H1 (cell line): Measurements from ENCODE around the gene JOSD1. TPM values are rescaled to one million over a fixed set of nuclear protein-coding genes. Genes with fewer than 3 reads are reported as not detected.

Experiments
- CTCF ChIA-PET: fragments of 300-600 bp; sonication (Branson Sonifier 250); formaldehyde crosslinking; loops from one replicate; lab custom pipeline; 2021; ENCODE audit not compliant: partially characterized antibody; lab: Charles Lee
- POLR2A ChIA-PET: fragments of 300-600 bp; sonication (Branson Sonifier 250); formaldehyde crosslinking; loops from one replicate; lab custom pipeline; 2021; ENCODE audit warnings: inconsistent platforms; ENCODE audit not compliant: partially characterized antibody; lab: Charles Lee
- DNase-seq, 2 experiments: peaks; one replicate each; pipeline versions ENCODE4 v3.0.0 to v3.0.0-alpha.2; 2010 to 2022; ENCODE audit warnings: low spot score in 2 of 2, low read depth in 1 of 2, mixed read lengths in 1 of 2
- FAIRE-seq: peaks from 2 replicates; lab custom pipeline; 2011; peaks lifted over from hg19 to GRCh38; lab: Jason Lieb, UNC
- H2AFZ ChIP-seq: 2 replicates; pipeline ENCODE4 v1.8.1; 2012; ENCODE audit warnings: low read length, inconsistent platforms
- H2AK5ac ChIP-seq: 2 replicates; pipeline ENCODE4 v1.6.1; 2013; ENCODE audit warnings: low read depth, low read length
- H2BK120ac ChIP-seq: replicated peaks from 2 replicates; pipeline ENCODE3; 2013; ENCODE audit warnings: low read depth, low read length, inconsistent platforms
- H2BK12ac ChIP-seq: 2 replicates; pipeline ENCODE4 v1.6.1; 2013; ENCODE audit warnings: low read depth, low read length
- H2BK15ac ChIP-seq: 2 replicates; pipeline ENCODE4 v1.6.1; 2013; ENCODE audit warnings: low read length
- H2BK20ac ChIP-seq: 2 replicates; pipeline ENCODE4 v1.6.1; 2013; ENCODE audit warnings: low read length
- H2BK5ac ChIP-seq: 2 replicates; pipeline ENCODE4 v1.6.1; 2013; ENCODE audit warnings: low read depth, low read length
- H3K14ac ChIP-seq: 2 replicates; pipeline ENCODE4 v1.6.1; 2013; ENCODE audit warnings: inconsistent platforms; ENCODE audit not compliant: insufficient read length
- H3K18ac ChIP-seq: 2 replicates; pipeline ENCODE4 v1.6.1; 2013; ENCODE audit warnings: low read length; ENCODE audit errors: extremely low read depth
- H3K23ac ChIP-seq: 2 replicates; pipeline ENCODE4 v1.6.1; 2013; ENCODE audit warnings: inconsistent platforms; ENCODE audit not compliant: insufficient read length
- H3K23me2 ChIP-seq: 2 replicates; pipeline ENCODE4 v1.6.1; 2013; ENCODE audit warnings: low read depth, low read length
- H3K27ac ChIP-seq: 2 replicates; pipeline ENCODE4 v1.6.1; 2011; ENCODE audit warnings: low read depth, low read length, inconsistent platforms
- H3K27me3 ChIP-seq, 4 experiments: replicated peaks in 1 of 4; 1 replicate in 1 of 4; 2 replicates in 3 of 4; pipeline versions ENCODE4 v1.6.1 to v1.8.1; 2011 to 2013; ENCODE audit warnings: low read length in 3 of 4, mild to moderate bottlenecking in 3 of 4, inconsistent platforms in 2 of 4, mixed read lengths in 2 of 4, moderate library complexity in 1 of 4; ENCODE audit not compliant: control insufficient read depth in 3 of 4, insufficient read depth in 3 of 4; ENCODE audit errors: extremely low read depth in 1 of 4
- H3K36me3 ChIP-seq, 4 experiments: 2 replicates each; pipeline versions ENCODE4 v1.6.1 to v1.8.1; 2011 to 2013; ENCODE audit warnings: mild to moderate bottlenecking in 4 of 4, low read length in 3 of 4, moderate library complexity in 2 of 4, control low read depth in 1 of 4, inconsistent platforms in 1 of 4; ENCODE audit not compliant: insufficient read depth in 4 of 4, control insufficient read depth in 2 of 4
- H3K4ac ChIP-seq: replicated peaks from 2 replicates; pipeline ENCODE3; 2013; ENCODE audit warnings: low read length, low read depth, mixed read lengths, inconsistent platforms; ENCODE audit not compliant: insufficient read length
- H3K4me1 ChIP-seq, 4 experiments: replicated peaks in 1 of 4; 1 replicate in 1 of 4; 2 replicates in 3 of 4; pipeline versions ENCODE4 v1.6.1 to v1.8.1; 2011 to 2013; ENCODE audit warnings: low read length in 3 of 4, inconsistent platforms in 2 of 4, mixed read lengths in 1 of 4; ENCODE audit not compliant: insufficient read depth in 4 of 4, control insufficient read depth in 3 of 4
- H3K4me2 ChIP-seq, 2 experiments: 2 replicates each; pipeline versions ENCODE4 v1.6.1 to v1.8.1; 2011 to 2013; ENCODE audit warnings: low read depth in 2 of 2, low read length in 2 of 2, control low read depth in 1 of 2, inconsistent platforms in 1 of 2, mild to moderate bottlenecking in 1 of 2; ENCODE audit not compliant: insufficient read depth in 1 of 2
- H3K4me3 ChIP-seq, 4 experiments: fragments of 200-600, 300-600 bp in 1 of 4; sonication (generic), shearing (Covaris generic), sonication (Bioruptor Twin) in 1 of 4; 2 replicates each; pipeline versions ENCODE4 v1.5.1 to v1.8.1; 2011 to 2016; ENCODE audit warnings: low read length in 4 of 4, low read depth in 3 of 4, control low read depth in 2 of 4, inconsistent platforms in 2 of 4, mild to moderate bottlenecking in 2 of 4, mixed read lengths in 1 of 4, moderate library complexity in 1 of 4; ENCODE audit not compliant: insufficient read depth in 2 of 4; ENCODE audit errors: extremely low read depth in 1 of 4
- H3K56ac ChIP-seq: replicated peaks from 2 replicates; pipeline ENCODE3; 2013; ENCODE audit warnings: low read depth, mild to moderate bottlenecking, mixed read lengths, low read length, inconsistent platforms; ENCODE audit not compliant: insufficient read length
- H3K79me1 ChIP-seq: 2 replicates; pipeline ENCODE4 v1.6.1; 2013; ENCODE audit warnings: low read depth, low read length, control low read depth
- H3K79me2 ChIP-seq, 2 experiments: 2 replicates each; pipeline versions ENCODE4 v1.6.1 to v1.8.1; 2012 to 2013; ENCODE audit warnings: low read length in 2 of 2, mild to moderate bottlenecking in 2 of 2, inconsistent platforms in 1 of 2; ENCODE audit not compliant: insufficient read depth in 2 of 2, control insufficient read depth in 1 of 2
- H3K9ac ChIP-seq, 4 experiments: replicated peaks in 1 of 4; 1 replicate in 1 of 4; 2 replicates in 3 of 4; pipeline versions ENCODE4 v1.6.1 to v1.8.1; 2011 to 2013; ENCODE audit warnings: low read depth in 3 of 4, low read length in 3 of 4, control low read depth in 2 of 4, mild to moderate bottlenecking in 2 of 4, moderate library complexity in 2 of 4, inconsistent platforms in 1 of 4; ENCODE audit errors: extremely low read depth in 1 of 4
- H3K9me3 ChIP-seq, 2 experiments: 2 replicates each; pipeline versions ENCODE4 v1.6.1 to v1.8.1; 2012 to 2013; ENCODE audit warnings: mild to moderate bottlenecking in 2 of 2, moderate library complexity in 2 of 2, control low read depth in 1 of 2, inconsistent platforms in 1 of 2, low read depth in 1 of 2, low read length in 1 of 2, mixed read lengths in 1 of 2; ENCODE audit not compliant: insufficient read depth in 2 of 2
- H4K20me1 ChIP-seq, 2 experiments: replicated peaks in 1 of 2; 2 replicates each; pipeline versions ENCODE3 to v1.8.1; 2011 to 2013; ENCODE audit warnings: inconsistent platforms in 2 of 2, low read length in 2 of 2, mild to moderate bottlenecking in 1 of 2; ENCODE audit not compliant: insufficient read depth in 2 of 2, control insufficient read depth in 1 of 2
- H4K5ac ChIP-seq: 2 replicates; pipeline ENCODE4 v1.6.1; 2013; ENCODE audit warnings: low read length, low read depth, mixed read lengths, inconsistent platforms; ENCODE audit not compliant: insufficient read length
- H4K8ac ChIP-seq: 2 replicates; pipeline ENCODE4 v1.8.0; 2013; ENCODE audit warnings: mild to moderate bottlenecking, moderate library complexity, low read length, inconsistent platforms; ENCODE audit not compliant: insufficient read depth; ENCODE audit errors: extremely low read depth
- H4K91ac ChIP-seq: replicated peaks from 2 replicates; pipeline ENCODE3; 2013; ENCODE audit warnings: low read length, mixed read lengths, inconsistent platforms; ENCODE audit not compliant: insufficient read length
- BACH1 ChIP-seq: IDR thresholded peaks from 2 replicates; pipeline ENCODE4 v1.6.1; 2012; ENCODE audit warnings: low read length, improper control_type of control experiment
- CBX5 ChIP-seq: fragments of 300-800, 300-1000 bp; sonication (generic); IDR thresholded peaks from 2 replicates; pipeline ENCODE4 v1.7.1; 2016; ENCODE audit warnings: antibody characterized with exemption, low read length, low read depth
- CHD1 ChIP-seq: IDR thresholded peaks from 2 replicates; pipeline ENCODE4 v1.6.1; 2012; ENCODE audit warnings: low read depth, low read length, improper control_type of control experiment
- EGR1 ChIP-seq: IDR thresholded peaks from 2 replicates; pipeline ENCODE4 v1.6.1; 2011; ENCODE audit warnings: low read depth, low read length, borderline replicate concordance
- JUN ChIP-seq: IDR thresholded peaks from 2 replicates; pipeline ENCODE4 v1.6.1; 2011; ENCODE audit warnings: low read depth, mild to moderate bottlenecking, improper control_type of control experiment, low read length
- MAX ChIP-seq: IDR thresholded peaks from 2 replicates; pipeline ENCODE4 v1.6.1; 2012; ENCODE audit warnings: inconsistent platforms
- RBBP5 ChIP-seq: IDR thresholded peaks from 2 replicates; pipeline ENCODE4 v1.7.1; 2012; ENCODE audit warnings: low read depth, mild to moderate bottlenecking, inconsistent platforms, low read length, moderate library complexity, borderline replicate concordance
- RFX5 ChIP-seq: IDR thresholded peaks from 2 replicates; pipeline ENCODE4 v1.6.1; 2011; ENCODE audit warnings: low read depth, low read length, improper control_type of control experiment, borderline replicate concordance
- SP2 ChIP-seq: IDR thresholded peaks from 2 replicates; pipeline ENCODE4 v1.6.1; 2012; ENCODE audit warnings: mild to moderate bottlenecking, low read length, inconsistent platforms
- TEAD4 ChIP-seq: IDR thresholded peaks from 2 replicates; pipeline ENCODE4 v1.6.1; 2012; ENCODE audit warnings: low read depth, low read length, inconsistent platforms, mixed read lengths
- WGBS, 2 experiments: shearing (Covaris generic) in 1 of 2; methylation state at CpG; one replicate each; pipeline versions ENCODE4 v1.1.6 to v1.1.7; 2013 to 2015; ENCODE audit warnings: low lambda C conversion rate in 2 of 2, mixed read lengths in 2 of 2, inconsistent platforms in 1 of 2, low coverage in 1 of 2, missing lambda C conversion rate in 1 of 2; ENCODE audit not compliant: insufficient replicate concordance in 2 of 2, insufficient coverage in 1 of 2, insufficient read length in 1 of 2; ENCODE audit errors: extremely low coverage in 1 of 2, missing lambda C conversion rate in 1 of 2; 5-methylcytosine and 5-hydroxymethylcytosine counted together
- polyA plus RNA-seq, 7 experiments: library from polyadenylated mRNA; depleted of rRNA in 3 of 7; stranded (reverse) in 5 of 7; unstranded in 2 of 7; fragments of >200 nt in 5 of 7; fragments of 200-250 nt in 2 of 7; gene quantifications; 1 replicate in 5 of 7; 2 replicates in 1 of 7; 4 replicates in 1 of 7; pipeline versions ENCODE4 v1.2.1 to v1.2.3, GENCODE V29; 2011 to 2013; ENCODE audit warnings: missing spikeins in 2 of 7, mixed read lengths in 2 of 7
- total RNA-seq: library from RNA; stranded (reverse); fragmentation: NEBNext Ultra II Directional; extraction: Animal tissue kit (Norgen Biotek cat#: 25700); gene quantifications from 2 replicates; pipeline ENCODE4 v1.2.1, GENCODE V29; 2021

The JOSD1 gene
- total and polyA plus RNA-seq, 2 of the 8 experiments (the other 6 are each of a cell fraction or from before 2014, with no cell fraction given): 18.4 to 20.2 TPM

DNA sequence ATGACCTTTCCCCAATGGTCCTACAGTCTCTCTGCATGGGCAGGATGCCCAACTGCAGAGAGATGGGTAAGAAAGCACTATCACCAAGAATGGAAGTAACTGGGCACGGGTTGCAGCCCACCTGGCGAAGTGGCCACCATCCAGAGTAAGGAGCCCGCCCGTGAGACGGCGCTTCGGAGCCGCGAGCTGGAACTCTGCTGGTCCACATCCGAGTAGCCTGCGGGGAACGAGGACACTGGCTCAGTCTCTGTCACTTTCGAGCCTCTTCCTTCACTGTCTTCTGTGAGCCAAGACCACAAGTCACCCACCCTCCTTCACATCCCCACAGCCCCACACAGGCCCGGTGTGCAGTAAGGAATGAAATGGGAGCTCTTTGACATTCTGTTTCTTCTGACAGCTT lies 49.4 kb upstream of the JOSD1 start:
- H4K5ac ChIP-seq: no peak overlapping the region
- 91% methylated on average over 14 of the region's 14 CpGs; no CpG with 5 or more reads in 1 of the 2 experiments for WGBS, 2 experiments
- no peaks in the 10 kb centered on the region for H3K9me3 ChIP-seq
- H3K23me2 ChIP-seq: peaks cover 8% of the 10 kb centered on the region; the same call in 1 of the 2 replicates
- H3K9ac ChIP-seq: no peak overlapping the region
- H4K20me1 ChIP-seq: peaks cover 0 to 3% of the 10 kb centered on the region in 2 experiments
- FAIRE-seq (no peak), DNase-seq (no peak)
- H2AK5ac ChIP-seq: no peak overlapping the region
- no peak overlapping the region for H3K56ac ChIP-seq
- H3K4me3 ChIP-seq: no peak overlapping the region
- no peaks in the 10 kb centered on the region for H3K79me1 ChIP-seq
- no peak overlapping the region for H3K4me2 ChIP-seq
- peaks cover 0 to 2% (median 0%) of the 10 kb centered on the region in 4 experiments; a peak in 1 of 8 replicates for H3K36me3 ChIP-seq
- H3K14ac ChIP-seq: no peak overlapping the region
- H3K18ac ChIP-seq: no peak overlapping the region
- no peak overlapping the region for H2BK5ac ChIP-seq
- H3K4ac ChIP-seq: no peak overlapping the region
- H2BK20ac ChIP-seq: no peak overlapping the region
- no peak overlapping the region for H4K8ac ChIP-seq
- TF ChIP-seq RBBP5: no peak
- TF ChIP-seq BACH1: no peak
- no peak for TF ChIP-seq CHD1
- TF ChIP-seq MAX: no peak
- TF ChIP-seq EGR1: no peak
- no peak for TF ChIP-seq JUN
- TF ChIP-seq TEAD4: no peak
- no peak for TF ChIP-seq CBX5
- TF ChIP-seq RFX5: no peak
- TF ChIP-seq SP2: no peak
- H2BK15ac ChIP-seq: no peak overlapping the region
- POLR2A ChIA-PET: interaction anchor here (1.6 to 10.3 kb wide), 2 partner anchors 13 to 123 kb away, joined by 3 to 112 read pairs; no protein-coding TSS in a partner anchor
- no peak overlapping the region for H4K91ac ChIP-seq
- H2BK12ac ChIP-seq: no peak overlapping the region
- no peak overlapping the region for H3K27ac ChIP-seq
- H3K23ac ChIP-seq: no peak overlapping the region
- H3K79me2 ChIP-seq: no peaks in the 10 kb centered on the region
- H2AFZ ChIP-seq: no peak overlapping the region
- H3K27me3 ChIP-seq: peaks cover 0 to 5% (median 0%) of the 10 kb centered on the region in 4 experiments; a peak in 3 of 7 replicates
- peaks cover 2 to 9% (median 8%) of the 10 kb centered on the region in 4 experiments for H3K4me1 ChIP-seq
- H2BK120ac ChIP-seq: no peak overlapping the region
- CTCF ChIA-PET: interaction anchor here (0.9 to 7.9 kb wide), 6 partner anchors 9 to 120 kb away, joined by 3 to 95 read pairs (median 4); no protein-coding TSS in a partner anchor
